BJ (cell line): ENCODE measurements around the gene PALLD. TPM values are rescaled to one million over a fixed set of nuclear protein-coding genes. Genes with fewer than 3 reads are reported as not detected.

Experiments
- CTCF ChIA-PET: fragments of 350-600 bp; formaldehyde crosslinking; extraction: SDS; loops from one replicate; lab custom pipeline; 2021; ENCODE audit warnings: antibody characterized with exemption, inconsistent platforms; lab: Yijun Ruan, JAX
- POLR2A ChIA-PET: fragments of 300-600 bp; sonication (Branson Sonifier 250); formaldehyde crosslinking; extraction: SDS; loops from one replicate; lab custom pipeline; 2021; ENCODE audit warnings: antibody characterized with exemption; lab: Charles Lee
- DNase-seq: peaks from one replicate; pipeline ENCODE4 v3.0.0-alpha.2; 2011; ENCODE audit warnings: low read depth
- H3K27me3 ChIP-seq: 2 replicates; pipeline ENCODE4 v1.6.0; 2011; ENCODE audit warnings: low read length; ENCODE audit not compliant: control insufficient read depth, insufficient read depth
- H3K36me3 ChIP-seq: 2 replicates; pipeline ENCODE4 v1.5.1; 2011; ENCODE audit warnings: low read length; ENCODE audit not compliant: control insufficient read depth, insufficient read depth
- H3K4me3 ChIP-seq: 2 replicates; pipeline ENCODE4 v1.5.1; 2011; ENCODE audit warnings: low read depth, mild to moderate bottlenecking, control low read depth, low read length
- polyA plus RNA-seq: library from polyadenylated mRNA; depleted of rRNA; stranded (reverse); fragments of >200 nt; gene quantifications from 2 replicates; pipeline ENCODE4 v1.2.3, GENCODE V29; 2011
- TF ChIP-seq, protein P1 (sequence below): IDR thresholded peaks from 2 replicates; pipeline ENCODE4 v1.5.1; 2011; ENCODE audit warnings: low read depth, mild to moderate bottlenecking, control low read depth, inconsistent platforms, low read length, moderate library complexity; ENCODE audit not compliant: insufficient read depth

PALLD gene
- polyA plus RNA-seq, 1 experiment, result 30.3 TPM

DNA sequence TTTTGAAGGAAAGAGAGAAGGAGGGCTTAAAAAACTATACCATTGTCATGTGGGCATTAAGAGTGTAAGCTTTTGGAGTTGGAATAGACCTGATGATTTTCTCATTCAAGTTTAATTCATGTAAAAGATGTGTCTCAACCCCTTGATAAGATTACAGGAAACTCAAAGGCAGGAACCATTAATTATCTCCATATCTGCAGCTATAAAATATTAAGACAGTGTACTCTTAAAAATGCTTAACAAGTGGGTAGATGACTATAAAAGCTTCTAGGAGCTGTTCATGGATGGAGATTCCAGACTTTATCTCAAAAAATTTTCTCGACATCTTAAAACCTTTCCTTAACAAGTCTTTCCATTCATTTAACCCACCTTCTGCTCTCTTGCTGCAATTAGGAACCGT is 208.3 kb downstream of the PALLD start:
- no peak for DNase-seq
- TF ChIP-seq, protein P1, sequence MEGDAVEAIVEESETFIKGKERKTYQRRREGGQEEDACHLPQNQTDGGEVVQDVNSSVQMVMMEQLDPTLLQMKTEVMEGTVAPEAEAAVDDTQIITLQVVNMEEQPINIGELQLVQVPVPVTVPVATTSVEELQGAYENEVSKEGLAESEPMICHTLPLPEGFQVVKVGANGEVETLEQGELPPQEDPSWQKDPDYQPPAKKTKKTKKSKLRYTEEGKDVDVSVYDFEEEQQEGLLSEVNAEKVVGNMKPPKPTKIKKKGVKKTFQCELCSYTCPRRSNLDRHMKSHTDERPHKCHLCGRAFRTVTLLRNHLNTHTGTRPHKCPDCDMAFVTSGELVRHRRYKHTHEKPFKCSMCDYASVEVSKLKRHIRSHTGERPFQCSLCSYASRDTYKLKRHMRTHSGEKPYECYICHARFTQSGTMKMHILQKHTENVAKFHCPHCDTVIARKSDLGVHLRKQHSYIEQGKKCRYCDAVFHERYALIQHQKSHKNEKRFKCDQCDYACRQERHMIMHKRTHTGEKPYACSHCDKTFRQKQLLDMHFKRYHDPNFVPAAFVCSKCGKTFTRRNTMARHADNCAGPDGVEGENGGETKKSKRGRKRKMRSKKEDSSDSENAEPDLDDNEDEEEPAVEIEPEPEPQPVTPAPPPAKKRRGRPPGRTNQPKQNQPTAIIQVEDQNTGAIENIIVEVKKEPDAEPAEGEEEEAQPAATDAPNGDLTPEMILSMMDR, result no peak
- POLR2A ChIA-PET, result no interaction called here
- no peak overlapping the region for H3K4me3 ChIP-seq
- no peaks in the 10 kb centered on the region for H3K36me3 ChIP-seq
- H3K27me3 ChIP-seq, result peaks cover 2% of the 10 kb centered on the region; the same call in 1 of the 2 replicates
- CTCF ChIA-PET, result no interaction called here

DNA sequence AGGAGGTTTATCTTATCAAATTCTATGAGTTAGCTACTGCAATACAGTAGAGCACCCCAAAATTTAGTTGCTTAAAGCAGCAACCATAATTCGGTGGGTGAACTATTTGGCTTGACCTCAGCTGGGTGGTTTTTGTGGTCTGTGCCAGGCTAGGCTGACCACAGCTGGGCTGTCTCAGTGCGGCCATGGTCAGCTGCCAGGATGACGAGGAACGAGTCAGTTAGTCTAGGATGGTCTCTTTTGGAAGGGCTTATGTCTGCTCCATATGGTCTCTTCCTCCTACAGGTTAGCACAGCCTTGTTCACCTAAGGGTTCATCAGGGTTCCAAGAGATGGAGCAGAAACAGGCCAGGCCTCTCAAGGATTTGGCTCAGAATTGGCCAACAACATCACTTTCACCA is 210.4 kb downstream of the PALLD start:
- no peak for DNase-seq
- ChIA-PET CTCF (interaction anchor here (1.1 to 8.0 kb wide), 4 partner anchors 49 to 213 kb away, joined by 4 to 87 read pairs (median 4); no protein-coding TSS in a partner anchor), POLR2A (no interaction called here)
- no peaks in the 10 kb centered on the region for H3K27me3 ChIP-seq
- no peak overlapping the region for H3K4me3 ChIP-seq
- TF ChIP-seq, protein P1, result no peak
- H3K36me3 ChIP-seq, result no peaks in the 10 kb centered on the region

DNA sequence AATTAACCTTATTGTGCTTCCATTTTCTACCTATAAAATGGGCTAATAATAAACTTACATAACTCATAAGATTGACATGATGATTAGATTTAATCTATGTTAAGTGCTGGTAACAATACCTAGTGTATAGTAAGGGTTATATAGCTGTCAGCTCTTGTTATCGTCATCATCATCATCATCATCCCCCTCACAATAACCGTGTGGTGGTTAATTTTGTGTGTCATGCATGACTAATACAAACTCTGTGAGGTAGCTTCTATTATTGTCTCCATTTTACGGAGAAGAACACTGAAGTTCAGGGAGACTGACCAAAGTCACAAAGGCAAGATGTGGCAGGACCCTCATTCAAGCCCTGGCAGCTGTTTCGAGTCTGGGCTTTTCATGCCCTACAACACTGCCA is 211.3 kb downstream of the PALLD start:
- POLR2A ChIA-PET, result no interaction called here

DNA sequence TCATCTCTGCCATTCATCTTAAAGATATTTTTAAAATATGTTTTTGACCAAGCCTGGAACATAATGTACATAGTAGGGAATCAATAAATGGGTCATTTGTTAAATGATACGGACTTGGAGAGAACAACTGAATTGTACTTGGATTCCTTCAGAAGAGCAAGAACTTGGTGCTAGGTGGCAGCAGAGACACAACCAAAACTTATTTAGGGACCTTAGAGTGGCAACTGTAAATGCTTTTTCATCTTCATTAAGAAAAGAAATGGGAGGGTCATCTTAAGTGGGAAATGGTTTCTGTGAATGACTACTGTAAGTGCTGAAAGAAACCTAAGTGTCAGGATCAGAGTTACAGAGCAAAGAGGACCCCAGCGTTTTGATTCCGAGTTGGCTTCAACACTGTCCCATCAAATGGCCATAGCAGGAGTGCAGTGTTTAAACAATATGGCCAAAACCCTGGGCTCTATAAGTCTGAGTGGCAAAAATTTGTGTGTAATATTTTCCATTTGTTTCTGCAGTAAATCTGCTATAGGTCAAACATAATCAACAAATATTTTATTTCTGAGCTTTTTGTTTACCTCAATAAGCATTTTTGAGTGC is 213.6 kb downstream of the PALLD start:
- H3K27me3 ChIP-seq, result no peaks in the 10 kb centered on the region
- H3K36me3 ChIP-seq, result no peaks in the 10 kb centered on the region
- no peak overlapping the region for H3K4me3 ChIP-seq
- ChIA-PET POLR2A (interaction anchor here (0.6 kb wide), 1 partner anchor 121 kb away, joined by 3 read pairs; no protein-coding TSS in a partner anchor), CTCF (interaction anchor here (0.6 to 8.0 kb wide), 36 partner anchors 9 to 527 kb away, joined by 3 to 87 read pairs (median 4); no protein-coding TSS in a partner anchor)
- DNase-seq, result no peak
- TF ChIP-seq, protein P1, result peak; percentile 69

More for the DNA sequence above, 211.3 kb downstream of the PALLD start:
- Histone ChIP-seq H3K36me3 (no peaks in the 10 kb centered on the region), H3K4me3 (no peak overlapping the region), H3K27me3 (no peaks in the 10 kb centered on the region)
- TF ChIP-seq, protein P1, result no peak
- DNase-seq, result no peak
- CTCF ChIA-PET, result interaction anchor here (0.6 to 8.0 kb wide), 6 partner anchors 9 to 212 kb away, joined by 3 to 87 read pairs (median 4); no protein-coding TSS in a partner anchor
